ENCODE results near the gene NECTIN1.
A peak's percentile ranks its signal among the peaks of the same experiment; 100 is the strongest.

NECTIN1 gene

DNA sequence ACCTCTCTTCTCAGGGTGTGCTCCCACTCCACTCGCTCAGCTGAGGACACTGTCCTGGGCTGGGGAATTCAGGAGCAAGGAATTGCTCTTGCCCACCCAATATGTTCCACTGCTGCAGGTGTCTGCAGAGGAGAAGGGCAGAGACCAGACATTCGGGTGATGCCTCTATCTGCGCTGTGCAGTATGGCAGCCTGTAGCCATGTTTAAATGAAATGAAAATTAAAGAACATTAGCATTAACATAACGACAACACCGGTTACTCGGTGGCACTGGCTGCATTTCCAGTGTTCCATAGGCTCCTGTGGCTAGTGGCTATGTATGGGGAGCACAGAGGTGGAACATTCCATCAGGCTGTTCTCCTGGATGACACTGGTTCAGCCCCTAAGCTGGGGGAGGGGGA lies 104.4 kb downstream of the NECTIN1 start:
- TF ChIP-seq EZH2phosphoT487 (IDR thresholded peaks at IDR 0.05; ENCODE audit: borderline replicate concordance, low read length) (no peak), CTCF (IDR thresholded peaks at IDR 0.05; ENCODE audit: low read depth, low read length, poor library complexity, severe bottlenecking) (no peak)
- Histone ChIP-seq H3K9me2 (replicated peaks; ENCODE audit: control insufficient read depth, low read length) (no peaks in the 10 kb centered on the region), H4K20me1 (ENCODE audit: control insufficient read depth, insufficient read depth, low read depth, low read length) (no peaks in the 10 kb centered on the region), H3K36me3 (ENCODE audit: control insufficient read depth, low read length) (no peaks in the 10 kb centered on the region), H3K4me2 (ENCODE audit: low read length) (no peak overlapping the region), H3K4me3 (ENCODE audit: low read length) (no peak overlapping the region), H3K27me3 (ENCODE audit: control insufficient read depth, low read length) (peaks cover 4% of the 10 kb centered on the region; the same call in 1 of the 2 replicates), H3K9me3 (ENCODE audit: control insufficient read depth, insufficient read depth, low read length) (no peaks in the 10 kb centered on the region), H3K4me1 (ENCODE audit: control insufficient read depth, low read length) (peaks cover 11% of the 10 kb centered on the region), H3K79me2 (ENCODE audit: control insufficient read depth, low read length) (no peaks in the 10 kb centered on the region), H3F3A (ENCODE audit: control insufficient read depth, insufficient read depth) (no peaks in the 10 kb centered on the region; the same call in 1 of the 2 replicates), H3K27ac (ENCODE audit: low read depth, low read length) (no peak overlapping the region)

GRCh38 chr11:119624102-119624615 lies 104.8 kb downstream of the NECTIN1 start:
- H3K79me2 ChIP-seq (ENCODE audit: control insufficient read depth, low read length) = no peaks in the 10 kb centered on the region
- TF ChIP-seq EZH2phosphoT487 (IDR thresholded peaks at IDR 0.05; ENCODE audit: borderline replicate concordance, low read length) = no peak
- peak; percentile 78 for TF ChIP-seq CTCF (IDR thresholded peaks at IDR 0.05; ENCODE audit: low read depth, low read length, poor library complexity, severe bottlenecking)
- H3K27ac ChIP-seq (ENCODE audit: low read depth, low read length) = no peak overlapping the region
- H3K9me3 ChIP-seq (ENCODE audit: control insufficient read depth, insufficient read depth, low read length) = no peaks in the 10 kb centered on the region
- H3F3A ChIP-seq (ENCODE audit: control insufficient read depth, insufficient read depth) = no peaks in the 10 kb centered on the region; the same call in 1 of the 2 replicates
- no peaks in the 10 kb centered on the region for H3K36me3 ChIP-seq (ENCODE audit: control insufficient read depth, low read length)
- H3K27me3 ChIP-seq (ENCODE audit: control insufficient read depth, low read length) = peaks cover 4% of the 10 kb centered on the region; the same call in 1 of the 2 replicates
- no peaks in the 10 kb centered on the region for H3K9me2 ChIP-seq (replicated peaks; ENCODE audit: control insufficient read depth, low read length)
- no peak overlapping the region for H3K4me2 ChIP-seq (ENCODE audit: low read length)
- no peak overlapping the region for H3K4me3 ChIP-seq (ENCODE audit: low read length)
- H3K4me1 ChIP-seq (ENCODE audit: control insufficient read depth, low read length) = peaks cover 16% of the 10 kb centered on the region
- H4K20me1 ChIP-seq (ENCODE audit: control insufficient read depth, insufficient read depth, low read depth, low read length) = no peaks in the 10 kb centered on the region

GRCh38 chr11:119623682-119624081 lies 105.3 kb downstream of the NECTIN1 start:
- no peaks in the 10 kb centered on the region for H4K20me1 ChIP-seq (ENCODE audit: control insufficient read depth, insufficient read depth, low read depth, low read length)
- TF ChIP-seq EZH2phosphoT487 (IDR thresholded peaks at IDR 0.05; ENCODE audit: borderline replicate concordance, low read length) (no peak), CTCF (IDR thresholded peaks at IDR 0.05; ENCODE audit: low read depth, low read length, poor library complexity, severe bottlenecking) (no peak)
- H3K36me3 ChIP-seq (ENCODE audit: control insufficient read depth, low read length) = no peaks in the 10 kb centered on the region
- no peaks in the 10 kb centered on the region for H3K79me2 ChIP-seq (ENCODE audit: control insufficient read depth, low read length)
- no peaks in the 10 kb centered on the region for H3K9me2 ChIP-seq (replicated peaks; ENCODE audit: control insufficient read depth, low read length)
- H3K27me3 ChIP-seq (ENCODE audit: control insufficient read depth, low read length) = peaks cover 4% of the 10 kb centered on the region; the same call in 1 of the 2 replicates
- H3K27ac ChIP-seq (ENCODE audit: low read depth, low read length) = no peak overlapping the region
- H3K4me2 ChIP-seq (ENCODE audit: low read length) = no peak overlapping the region
- H3F3A ChIP-seq (ENCODE audit: control insufficient read depth, insufficient read depth) = no peaks in the 10 kb centered on the region; the same call in 1 of the 2 replicates
- H3K4me3 ChIP-seq (ENCODE audit: low read length) = no peak overlapping the region
- no peaks in the 10 kb centered on the region for H3K9me3 ChIP-seq (ENCODE audit: control insufficient read depth, insufficient read depth, low read length)
- H3K4me1 ChIP-seq (ENCODE audit: control insufficient read depth, low read length) = peaks cover 21% of the 10 kb centered on the region

Data from DOHH2 (cell line).